ENCODE measurements around the gene SNX14.
"Not testable (repeated sequence)": the region's sequence is repeated elsewhere in the genome, so short reads cannot be mapped to it uniquely, and the experiment has no call there.

Gene SNX14, protein sequence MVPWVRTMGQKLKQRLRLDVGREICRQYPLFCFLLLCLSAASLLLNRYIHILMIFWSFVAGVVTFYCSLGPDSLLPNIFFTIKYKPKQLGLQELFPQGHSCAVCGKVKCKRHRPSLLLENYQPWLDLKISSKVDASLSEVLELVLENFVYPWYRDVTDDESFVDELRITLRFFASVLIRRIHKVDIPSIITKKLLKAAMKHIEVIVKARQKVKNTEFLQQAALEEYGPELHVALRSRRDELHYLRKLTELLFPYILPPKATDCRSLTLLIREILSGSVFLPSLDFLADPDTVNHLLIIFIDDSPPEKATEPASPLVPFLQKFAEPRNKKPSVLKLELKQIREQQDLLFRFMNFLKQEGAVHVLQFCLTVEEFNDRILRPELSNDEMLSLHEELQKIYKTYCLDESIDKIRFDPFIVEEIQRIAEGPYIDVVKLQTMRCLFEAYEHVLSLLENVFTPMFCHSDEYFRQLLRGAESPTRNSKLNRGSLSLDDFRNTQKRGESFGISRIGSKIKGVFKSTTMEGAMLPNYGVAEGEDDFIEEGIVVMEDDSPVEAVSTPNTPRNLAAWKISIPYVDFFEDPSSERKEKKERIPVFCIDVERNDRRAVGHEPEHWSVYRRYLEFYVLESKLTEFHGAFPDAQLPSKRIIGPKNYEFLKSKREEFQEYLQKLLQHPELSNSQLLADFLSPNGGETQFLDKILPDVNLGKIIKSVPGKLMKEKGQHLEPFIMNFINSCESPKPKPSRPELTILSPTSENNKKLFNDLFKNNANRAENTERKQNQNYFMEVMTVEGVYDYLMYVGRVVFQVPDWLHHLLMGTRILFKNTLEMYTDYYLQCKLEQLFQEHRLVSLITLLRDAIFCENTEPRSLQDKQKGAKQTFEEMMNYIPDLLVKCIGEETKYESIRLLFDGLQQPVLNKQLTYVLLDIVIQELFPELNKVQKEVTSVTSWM

DNA sequence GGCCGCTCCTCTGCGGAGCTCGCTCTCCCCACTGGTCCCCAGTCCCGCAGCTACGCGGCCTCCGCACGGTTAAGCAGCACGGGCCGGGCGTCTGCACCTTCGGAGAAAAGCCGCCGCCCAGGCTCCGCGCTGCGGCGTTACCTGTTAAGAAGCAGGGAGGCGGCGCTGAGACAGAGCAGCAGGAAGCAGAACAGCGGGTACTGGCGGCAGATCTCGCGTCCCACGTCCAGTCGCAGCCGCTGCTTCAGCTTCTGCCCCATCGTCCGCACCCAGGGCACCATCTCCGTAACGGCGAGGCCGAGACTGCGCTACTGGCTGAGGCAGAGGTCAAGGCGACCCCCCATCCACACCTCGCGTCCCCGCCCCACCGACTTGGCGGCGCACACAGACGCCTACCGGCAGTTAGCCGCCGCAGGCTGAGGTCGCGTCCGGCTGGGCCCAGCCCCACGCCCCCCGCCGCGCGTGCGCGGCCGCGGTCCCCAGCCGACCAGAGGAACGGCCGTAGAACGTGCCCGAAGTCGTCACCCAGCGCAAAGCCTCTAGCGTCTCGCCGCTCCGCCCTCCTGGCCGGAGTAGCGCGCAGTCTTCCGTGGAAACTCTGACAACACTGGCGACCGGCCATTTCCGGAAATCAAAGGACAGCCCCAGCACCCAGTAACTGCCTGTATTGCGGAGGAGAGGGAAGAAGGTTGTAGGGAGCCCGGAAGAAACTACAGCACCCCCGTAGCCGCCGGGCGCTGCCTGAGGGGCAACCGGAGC is at the start of gene SNX14:
SNX14 (minus strand) TSS at position 421 of the 759 bp plus-strand sequence; CDS start at position 281, 140 bp downstream.
- peak; percentile 60 for DNase-seq

DNA sequence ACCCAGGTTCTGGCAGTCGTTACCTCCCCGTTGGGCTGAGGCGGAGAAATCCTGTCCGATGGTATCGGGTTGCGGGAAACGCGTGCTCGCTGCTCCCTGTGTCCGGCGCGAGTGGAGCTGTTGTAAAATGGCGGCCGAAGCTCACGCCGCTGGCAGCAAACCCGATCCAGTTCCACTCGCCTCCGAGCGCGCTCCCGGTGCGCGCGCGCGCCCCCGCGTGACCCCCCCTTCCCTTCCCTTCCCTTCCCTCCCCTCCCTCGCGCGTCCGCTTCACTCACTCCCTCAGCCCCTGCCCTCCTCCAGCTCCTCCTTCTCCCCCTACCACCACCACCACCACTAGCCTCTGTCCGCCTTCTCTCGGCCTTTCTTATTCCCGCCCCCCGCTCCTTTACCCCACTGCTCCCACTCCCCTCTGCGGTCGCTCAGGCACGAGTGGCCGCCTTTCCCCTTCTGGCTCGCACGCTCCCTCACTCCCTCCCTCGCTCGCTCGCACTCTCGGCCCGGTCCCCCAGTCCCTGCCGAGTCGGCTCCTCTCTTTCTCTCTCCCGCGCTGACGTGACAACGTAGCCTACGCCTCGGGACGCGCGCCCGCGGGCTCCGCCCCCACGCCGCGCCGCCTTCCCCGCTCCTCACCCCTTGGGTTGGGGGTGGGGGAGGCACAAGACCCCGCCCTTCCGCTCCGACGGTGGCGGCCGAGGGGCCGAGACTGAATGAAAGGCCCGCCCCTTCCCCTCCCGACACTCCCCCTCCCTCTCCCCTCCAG is 49.3 kb upstream of the SNX14 start, which contains the start of gene SYNCRIP:
SYNCRIP (minus strand) TSS at position 113 of the 763 bp plus-strand sequence. CDS start 1,447 bp downstream, outside the sequence.
- peak; percentile 98 for DNase-seq

DNA sequence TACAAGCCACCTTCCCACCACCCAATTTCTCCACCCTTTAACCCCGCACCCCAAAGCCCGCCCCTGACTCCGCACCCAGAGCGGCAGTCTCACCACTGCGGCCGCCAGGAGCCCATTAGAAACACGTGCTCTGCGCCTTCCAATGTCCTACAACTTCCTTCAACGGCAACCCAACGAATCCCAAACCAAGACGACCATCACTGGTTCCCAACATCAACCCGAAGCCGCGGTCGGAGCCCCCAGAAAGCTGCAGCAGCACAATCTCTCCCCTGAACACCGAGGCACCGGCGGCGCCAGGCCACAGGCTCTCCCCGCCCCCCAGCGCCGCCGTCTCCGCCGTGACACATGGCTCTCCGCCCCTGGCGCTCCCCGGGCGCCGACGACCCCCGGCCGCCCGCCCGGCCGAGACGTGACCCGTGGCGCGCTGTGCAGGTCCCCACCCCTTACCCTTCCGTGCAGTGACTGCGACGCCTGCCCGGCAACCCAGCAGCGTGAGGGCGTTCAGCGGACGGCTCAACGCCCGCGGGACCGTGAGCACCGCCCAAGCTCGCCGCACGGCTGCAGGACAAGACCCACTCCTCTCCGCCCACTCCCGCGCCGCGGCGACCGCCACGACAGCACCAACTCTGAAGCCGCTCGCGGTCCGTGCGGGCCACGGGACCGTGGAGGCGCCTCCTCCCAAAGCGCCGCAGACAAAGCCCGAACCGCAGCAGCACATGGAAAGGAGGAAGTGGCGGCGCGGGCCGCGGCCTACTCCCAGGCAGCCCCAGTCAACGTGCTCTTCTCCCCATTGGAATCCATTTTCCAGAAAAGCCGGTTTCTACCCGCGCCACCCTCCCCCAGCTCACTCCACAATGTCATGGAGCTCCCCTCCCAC is 48.5 kb upstream of the SNX14 start:
- peak; percentile 29 for DNase-seq

DNA sequence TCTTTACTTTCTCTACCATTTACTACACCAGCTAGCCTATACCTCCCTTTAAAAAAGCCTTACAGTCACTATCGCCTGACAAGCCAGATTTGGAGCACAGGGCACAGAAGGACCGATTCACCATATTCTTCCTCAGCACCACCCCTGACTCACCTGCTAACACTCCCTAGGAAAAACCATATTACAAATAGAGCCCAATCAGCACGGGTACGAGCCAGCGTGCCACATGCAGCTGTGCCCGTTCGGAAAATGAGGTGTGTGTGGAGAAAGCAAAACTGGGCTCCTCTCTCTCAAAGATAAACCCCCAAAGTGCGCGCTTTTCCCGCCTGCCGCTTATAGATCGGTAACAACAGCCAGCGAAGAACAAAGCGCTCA is 47.9 kb upstream of the SNX14 start:
- DNase-seq, result peak; percentile 12

DNA sequence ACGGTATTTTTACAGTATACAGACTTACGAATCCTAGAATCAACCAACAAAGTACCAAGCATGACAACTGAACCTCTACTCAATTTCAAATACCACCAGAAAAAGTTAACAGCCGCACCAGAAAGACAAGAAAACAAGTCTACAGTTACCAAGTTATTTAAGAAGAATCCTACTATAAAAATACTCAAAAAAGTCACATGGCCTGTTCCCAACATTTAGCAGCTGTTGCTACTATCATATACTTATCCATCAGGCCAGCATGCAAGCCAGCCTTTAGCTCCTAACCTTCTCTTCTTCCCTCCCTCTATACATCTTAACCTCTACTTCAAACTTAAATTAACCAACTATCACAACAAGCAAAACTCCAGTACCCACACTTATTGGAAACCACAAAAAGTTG is 47.2 kb upstream of the SNX14 start:
- DNase-seq, result no peak

DNA sequence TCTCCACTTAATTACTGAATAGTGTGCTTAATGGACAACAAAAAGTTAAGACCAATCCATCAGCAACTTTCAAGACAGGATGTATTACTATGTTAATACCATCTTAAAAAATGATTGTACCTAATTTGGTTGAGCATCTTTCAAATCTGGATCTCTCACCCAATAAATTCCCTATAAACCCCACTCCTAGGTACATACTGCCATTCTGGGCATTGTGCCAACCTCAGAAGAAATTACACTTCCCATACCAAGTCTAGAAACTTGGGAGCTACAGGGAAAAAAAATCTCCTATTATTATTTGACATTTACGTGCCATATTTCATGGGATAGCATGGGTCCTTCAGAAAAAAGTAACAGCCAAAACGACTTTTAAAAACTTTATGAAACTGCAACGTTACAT is 43.9 kb upstream of the SNX14 start:
- no peak for DNase-seq

DNA sequence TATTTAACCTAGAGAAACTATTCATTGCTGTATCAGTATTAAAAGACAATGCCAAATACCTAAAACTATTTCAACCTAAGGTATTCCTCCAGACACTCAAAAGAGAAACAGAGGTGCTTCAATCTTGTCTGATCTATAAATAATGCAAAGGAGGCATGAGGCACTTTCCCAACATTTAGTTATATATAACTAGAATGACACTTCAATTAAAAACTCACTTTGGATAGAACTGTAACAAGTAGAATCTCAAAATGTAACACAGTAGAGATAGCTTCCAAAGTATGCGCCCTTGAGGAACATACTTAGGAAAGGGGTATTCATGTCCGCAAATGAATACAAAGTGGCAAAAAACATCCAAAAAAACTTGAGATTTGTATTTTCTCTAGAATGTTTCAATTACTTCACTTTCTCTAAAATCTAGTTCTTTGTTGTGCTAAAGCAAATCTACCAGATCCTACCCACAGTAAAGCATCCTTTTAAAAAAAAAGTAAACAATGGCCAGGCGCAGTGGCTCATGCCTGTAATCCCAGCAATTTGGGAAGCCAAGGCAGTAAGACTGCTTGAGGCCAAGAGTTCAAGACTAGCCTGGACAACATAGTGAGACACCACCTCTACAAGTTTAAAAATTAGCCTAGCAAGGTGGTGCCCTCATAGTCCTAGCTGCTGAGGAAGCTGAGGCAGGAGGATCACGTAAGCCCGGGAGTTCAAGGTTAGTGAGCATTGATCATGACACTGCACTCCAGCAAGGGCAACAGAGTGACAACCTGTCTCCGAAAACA is 38.7 kb upstream of the SNX14 start:
- DNase-seq, result no peak

DNA sequence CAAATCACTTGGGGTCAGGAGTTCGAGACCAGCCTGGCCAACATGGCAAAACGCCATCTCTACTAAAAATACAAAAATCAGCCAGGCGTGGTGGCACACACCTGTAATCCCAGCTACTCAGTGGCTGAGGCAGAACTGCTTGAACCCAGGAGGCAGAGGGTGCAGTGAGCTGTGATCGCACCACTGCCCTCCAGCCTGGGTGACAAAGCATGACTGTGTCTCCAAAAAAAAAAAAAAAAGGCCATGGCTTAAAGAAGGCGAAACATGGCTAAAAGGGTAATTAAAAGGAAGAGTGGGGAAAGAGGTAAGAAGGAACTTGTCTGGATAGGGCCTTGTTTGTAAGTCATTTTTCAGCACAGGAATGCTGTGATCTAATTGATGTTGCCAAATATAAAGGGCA is 37.5 kb upstream of the SNX14 start:
- not testable (repeated sequence) for DNase-seq

DNA sequence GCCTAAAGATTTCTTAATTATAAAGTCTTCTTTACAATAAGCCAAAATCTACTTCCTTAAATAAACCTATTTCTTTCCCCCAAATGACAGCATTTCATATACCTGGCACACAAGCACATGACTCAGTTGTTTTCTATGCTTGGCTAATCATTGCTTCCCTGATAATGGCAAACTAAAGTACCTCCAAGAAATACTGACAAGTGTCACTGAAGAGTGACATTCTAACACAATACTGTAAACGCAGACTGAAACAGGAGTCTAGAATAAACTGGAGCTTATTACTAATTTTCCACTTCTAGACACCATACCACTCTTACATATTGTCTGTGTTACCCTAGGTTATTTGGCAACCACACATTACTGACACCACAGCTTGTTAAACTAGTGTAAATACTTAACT is 34.7 kb upstream of the SNX14 start:
- no peak for DNase-seq

DNA sequence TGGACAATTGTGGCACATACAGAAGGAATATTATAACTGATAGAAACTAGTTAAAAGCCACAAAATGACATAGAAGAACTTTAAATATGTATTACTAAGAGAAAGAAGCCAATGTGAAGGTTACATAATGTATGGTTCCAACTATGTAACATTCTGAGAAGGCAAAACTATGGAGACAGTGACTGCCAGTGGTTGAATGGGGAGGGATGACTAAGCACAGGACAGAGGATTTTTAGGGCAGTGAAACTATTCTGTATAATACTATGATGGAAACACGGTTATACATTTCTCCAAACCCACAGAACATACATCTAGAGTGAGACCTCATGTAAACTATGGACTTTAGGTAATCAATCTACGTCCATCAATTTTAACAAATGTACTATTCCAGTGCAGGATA is 26.6 kb upstream of the SNX14 start:
- DNase-seq, result no peak

DNA sequence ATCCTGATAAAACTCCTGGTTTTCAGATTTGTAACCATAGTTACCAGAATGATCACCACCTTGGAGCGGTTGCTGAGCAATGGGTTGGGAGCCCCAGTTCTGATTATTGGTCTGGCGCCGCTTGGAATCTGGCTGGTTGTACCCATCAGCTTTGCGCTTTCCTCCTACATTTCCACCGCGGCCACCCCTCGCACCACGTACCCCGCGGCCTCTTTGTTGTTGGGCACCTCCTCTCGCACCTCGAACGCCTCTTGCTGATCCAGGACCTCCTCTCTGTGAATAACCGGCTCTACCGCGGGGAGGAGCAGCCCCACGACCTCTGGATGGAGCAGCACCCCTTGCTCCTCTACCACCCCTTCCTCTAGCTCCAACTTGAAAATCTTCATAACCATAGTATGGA is 21.1 kb upstream of the SNX14 start:
- no peak for DNase-seq

DNA sequence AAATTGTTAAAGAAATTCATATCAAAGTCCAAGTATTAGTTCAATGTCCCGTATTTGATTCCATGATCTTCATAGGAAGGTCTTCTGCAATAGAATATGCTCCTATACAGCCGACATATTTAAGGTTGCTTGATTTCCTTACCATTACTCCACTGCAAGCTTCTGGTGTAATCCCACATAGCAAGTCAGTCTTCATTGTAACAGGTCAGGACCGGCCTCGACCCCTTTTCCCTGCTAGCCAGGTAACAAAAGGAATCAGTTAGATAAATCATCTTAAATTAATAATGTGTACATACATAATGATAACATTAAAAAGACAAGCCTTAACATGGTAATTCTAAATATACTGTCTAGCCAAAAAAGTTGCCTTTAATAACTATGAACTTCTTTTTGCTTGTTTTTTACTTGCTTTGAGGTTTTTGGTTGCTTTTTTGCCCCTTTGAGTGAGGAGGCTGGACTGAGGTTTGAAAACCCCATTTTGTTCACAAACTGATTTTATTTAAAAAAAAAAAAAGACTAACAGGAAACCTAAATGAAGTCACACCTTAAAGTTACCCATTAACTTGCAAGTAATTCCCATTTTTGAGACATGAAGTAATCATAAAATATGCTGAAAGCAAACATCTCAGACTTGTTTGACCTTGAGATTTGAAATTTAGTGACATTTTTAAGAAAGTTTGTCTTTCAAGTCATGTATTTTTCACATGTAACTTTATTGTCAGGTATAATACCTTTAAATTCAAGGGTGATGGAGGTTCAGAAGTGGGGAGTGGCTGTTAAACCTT is 19.2 kb upstream of the SNX14 start:
- DNase-seq, result no peak

DNA sequence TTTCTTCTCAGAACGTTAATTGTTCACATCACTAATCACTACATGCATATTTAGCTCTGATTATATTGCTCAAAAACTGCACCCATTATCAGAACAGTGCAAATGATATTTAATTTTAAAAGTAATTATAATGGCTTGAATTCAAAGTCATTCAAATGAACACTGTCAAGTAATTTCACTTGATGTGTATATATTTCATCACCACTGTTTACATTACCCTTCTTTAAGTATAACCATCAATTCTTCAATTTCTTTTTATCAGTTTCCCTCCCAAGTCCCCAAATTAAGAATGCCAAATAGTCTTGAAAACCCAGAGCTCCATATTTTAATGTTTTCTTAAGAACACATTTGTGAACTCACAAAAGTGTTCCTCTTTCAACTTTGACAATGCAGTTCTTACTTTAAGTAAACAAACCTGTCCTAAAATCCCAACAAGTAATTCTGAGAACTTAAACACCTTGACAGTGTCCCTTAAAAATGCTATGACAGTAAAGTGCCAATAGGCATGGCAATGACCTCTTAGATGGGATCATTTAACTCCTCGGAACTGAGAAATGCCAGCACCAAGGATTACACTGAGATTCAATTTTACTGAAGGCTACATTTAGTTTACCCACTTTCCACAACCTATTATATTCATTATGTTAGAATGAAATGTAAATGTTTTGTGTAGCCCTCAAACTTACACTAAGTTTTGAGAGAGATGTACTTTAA is 16.7 kb upstream of the SNX14 start:
- no peak for DNase-seq

DNA sequence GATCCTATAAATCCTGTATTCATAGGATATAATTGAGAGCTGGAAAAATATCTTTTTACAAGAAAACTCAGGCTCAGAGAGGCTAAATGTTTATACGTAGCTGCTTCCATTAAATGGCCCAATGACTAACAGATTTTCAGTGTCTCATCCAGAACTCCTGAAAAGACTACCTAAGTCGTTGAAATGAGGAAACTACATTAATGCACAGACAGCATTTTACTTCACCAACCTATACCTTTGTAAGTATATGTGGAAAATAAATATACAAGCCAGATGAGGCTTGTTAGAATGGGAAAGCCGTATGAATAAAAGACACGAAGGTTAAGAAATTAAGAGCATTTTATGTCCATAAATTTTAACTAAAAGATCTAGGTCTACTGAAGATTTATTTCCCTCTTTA is 8.4 kb upstream of the SNX14 start:
- no peak for DNase-seq

DNA sequence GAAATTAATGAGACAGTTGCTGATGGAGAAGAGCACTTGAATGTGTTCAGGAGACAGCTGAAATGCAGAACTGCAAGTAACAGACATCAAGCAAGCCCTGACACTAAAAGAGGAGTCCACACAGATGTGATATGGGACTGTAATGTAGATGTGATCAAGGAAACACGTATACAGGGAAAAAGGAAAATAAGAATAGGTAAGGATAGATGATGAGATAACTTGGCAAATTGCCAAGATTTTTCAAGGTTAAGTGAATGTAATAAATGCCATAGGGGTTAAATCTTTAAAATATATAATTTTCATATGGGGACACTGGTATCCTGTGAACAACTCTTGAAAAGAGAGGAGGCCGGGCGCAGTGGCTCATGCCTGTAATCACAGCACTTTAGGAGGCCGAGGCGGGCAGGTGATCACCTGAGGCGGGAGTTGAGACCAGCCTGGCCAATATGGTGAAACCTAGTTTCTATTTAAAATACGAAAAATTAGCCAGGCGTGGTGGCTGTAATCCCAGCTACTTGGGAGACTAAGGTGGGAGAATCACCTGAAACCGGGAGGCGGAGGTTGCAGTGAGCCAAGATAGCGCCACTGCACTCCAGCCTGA is 7.2 kb upstream of the SNX14 start:
- DNase-seq, result no peak

DNA sequence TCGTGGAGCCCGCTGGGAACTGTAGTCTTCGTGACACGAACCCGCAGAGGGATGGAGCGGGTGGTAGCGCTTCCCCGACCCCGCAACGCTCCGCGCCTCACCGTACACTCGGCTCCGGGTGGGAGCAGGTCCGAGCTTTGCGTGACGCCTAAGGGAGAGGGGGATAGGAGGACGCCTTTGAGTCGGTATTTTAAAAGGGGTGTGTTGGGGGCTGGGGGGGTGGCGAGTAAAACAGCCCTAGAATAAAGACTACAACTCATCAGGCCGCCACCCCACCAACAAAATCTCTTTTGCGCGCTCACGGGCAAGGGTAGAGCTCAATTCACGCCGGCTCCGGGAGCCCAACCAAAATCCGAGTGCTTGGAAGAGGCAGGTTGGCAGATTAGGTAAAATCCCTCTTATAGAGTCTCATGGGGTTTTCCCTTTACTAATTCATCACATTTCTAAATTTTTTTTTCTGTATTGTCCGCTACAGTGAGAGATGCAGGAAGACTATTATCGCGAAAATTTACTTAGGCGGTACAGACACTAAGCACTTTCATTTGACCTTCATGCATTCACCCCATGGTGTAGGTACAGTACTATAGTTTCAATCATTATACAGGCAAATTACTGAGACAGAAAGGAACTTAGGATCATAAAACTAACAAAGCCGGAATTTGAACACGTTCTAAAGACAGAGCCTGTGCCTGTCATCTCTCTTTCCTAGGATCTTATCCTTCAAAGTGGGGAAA is 706 bp upstream of the SNX14 start:
- DNase-seq, result no peak

DNA sequence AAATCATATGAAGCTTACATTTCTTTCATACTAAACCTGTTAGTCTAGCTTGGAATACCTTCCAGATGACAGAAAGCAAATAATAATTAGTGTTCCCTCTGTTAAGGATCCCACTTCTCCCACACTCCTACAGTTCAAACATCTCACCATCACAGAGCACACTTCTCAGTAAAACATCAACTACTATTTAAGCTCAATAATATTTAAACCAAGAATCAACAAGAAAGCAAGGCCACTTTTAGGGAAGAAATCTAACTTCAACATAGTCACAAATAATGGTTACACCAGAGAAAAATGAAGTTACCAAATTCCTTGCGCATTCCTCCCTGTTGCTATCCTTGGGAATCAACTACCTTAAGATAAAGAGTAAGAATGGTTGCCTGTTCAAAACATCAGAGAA is 1.6 kb downstream of the SNX14 start:
- no peak for DNase-seq

DNA sequence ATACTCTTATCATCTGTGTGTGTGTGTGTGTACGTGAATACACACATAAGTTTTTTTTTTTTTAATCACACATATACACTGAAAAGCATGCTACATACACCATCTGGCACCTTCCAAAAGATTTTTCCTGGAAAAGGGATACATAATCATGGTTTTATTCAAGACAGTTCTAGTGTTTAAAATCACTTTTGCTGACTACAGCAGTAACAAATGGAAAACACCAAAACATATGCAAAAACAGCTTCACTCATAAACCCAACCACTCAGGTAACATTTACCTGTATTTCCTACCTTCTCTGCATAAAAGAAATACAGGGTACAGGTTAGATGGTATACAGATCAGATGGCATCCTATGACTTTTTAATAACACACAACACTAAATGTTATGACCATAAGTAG is 2.5 kb downstream of the SNX14 start:
- no peak for DNase-seq

Data from activated CD4-positive, alpha-beta T cell treated with anti-CD3 and anti-CD28 coated beads for 1 hour (primary cell).